Cerebellar nuclear complex (tissue), 1 donor: ENCODE measurements around the gene MIA2.
"Not testable (repeated sequence)": the region's sequence is repeated elsewhere in the genome, so short reads cannot be mapped to it uniquely, and the experiment has no call there.

Experiments used
- DNase-seq, 2 experiments: peaks; one replicate each; lab custom pipeline; 2025; lab: John Stamatoyannopoulos, UW

MIA2 gene

DNA sequence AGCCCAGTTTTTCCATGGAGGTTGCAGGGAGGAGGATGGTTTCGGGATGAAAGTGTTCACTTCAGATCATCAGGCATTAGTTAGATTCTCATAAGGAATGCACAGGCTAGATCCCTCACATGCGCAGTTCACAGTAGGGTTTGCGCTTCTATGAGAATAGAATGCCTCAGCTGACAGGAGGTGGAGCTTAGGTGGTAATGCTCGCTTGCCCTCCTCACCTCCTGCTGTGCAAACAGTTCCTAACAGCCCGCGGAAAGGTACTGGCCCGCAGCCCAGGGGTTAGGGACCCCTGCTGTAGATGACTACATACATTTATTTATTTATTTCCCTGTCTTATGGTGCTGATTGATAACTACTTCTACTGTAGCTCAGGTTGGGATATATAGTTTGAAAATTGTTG is 105.3 kb downstream of the MIA2 start:
- no peak for DNase-seq

DNA sequence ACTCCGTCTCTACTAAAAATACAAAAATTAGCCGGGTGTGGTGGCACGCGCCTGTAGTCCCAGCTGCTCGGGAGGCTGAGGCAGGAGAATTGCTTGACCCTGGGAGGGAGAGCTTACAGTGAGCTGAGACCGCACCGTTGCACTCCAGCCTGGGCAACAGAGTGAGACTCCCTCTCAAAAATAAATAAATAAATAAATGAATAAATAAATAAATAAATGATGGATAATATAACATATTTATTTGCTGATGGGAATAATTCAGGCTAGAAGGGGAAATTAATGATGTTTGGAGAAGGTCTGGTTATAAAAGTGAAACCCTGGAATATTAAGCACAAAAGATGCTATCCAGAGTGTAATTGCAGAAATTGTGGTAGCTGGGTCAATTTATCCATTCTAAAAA is 107.4 kb downstream of the MIA2 start:
- DNase-seq, result not testable (repeated sequence)

DNA sequence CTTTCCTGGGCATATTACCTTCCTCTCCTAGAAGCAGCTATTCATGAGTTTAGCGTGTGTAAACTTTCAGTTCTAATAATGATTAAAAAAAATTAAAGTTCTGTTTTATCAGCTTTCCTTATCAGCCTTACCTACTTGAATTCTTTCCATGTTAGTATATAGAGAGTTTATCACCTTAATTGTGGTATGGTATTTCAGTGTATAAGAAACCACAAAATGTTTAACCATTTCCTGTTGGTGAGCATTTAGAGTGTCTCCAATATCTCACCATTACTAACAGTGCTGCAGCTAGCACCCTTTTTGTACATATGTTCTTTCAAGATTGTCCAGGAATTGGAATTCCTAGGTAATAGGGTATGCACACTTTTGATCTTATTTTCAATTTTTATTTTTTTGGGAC is 109.1 kb downstream of the MIA2 start:
- no peak for DNase-seq

DNA sequence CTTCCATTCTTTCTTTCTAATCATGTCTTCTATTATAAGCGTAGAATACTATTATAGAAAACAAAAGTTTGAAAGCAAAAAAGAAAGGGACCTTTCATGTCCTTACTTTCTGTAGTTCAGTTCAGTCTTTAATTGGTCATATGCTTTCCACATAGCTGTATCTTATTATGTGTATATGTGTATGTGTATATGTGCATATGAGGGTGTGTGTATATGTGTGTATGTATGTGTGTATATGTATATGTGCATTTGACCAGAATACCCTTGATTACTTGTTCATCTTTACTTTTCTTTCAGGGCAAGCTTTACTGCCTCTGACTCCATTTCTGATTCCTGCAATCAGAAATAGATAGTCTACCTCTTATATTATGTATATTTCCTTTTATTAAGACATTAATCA is 109.9 kb downstream of the MIA2 start:
- no peak for DNase-seq

DNA sequence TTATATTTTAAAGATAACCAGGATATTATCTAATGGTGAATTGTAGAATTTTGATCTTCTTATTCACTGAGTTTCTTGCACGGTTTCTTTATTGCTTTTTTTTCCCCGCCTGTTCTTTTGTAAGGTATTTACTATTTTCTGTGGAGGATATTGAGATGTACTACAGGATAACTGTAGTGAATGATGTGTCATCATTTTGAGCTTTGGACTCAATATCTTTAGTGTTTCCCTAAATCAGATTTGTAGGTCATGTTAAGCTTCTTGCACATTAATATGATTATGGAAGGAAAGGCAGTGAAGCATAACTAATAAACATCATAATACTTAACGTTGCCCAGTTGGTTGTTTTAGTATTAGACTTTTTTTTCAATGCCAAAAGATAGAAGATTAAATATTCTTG is 117.2 kb downstream of the MIA2 start:
- no peak for DNase-seq

DNA sequence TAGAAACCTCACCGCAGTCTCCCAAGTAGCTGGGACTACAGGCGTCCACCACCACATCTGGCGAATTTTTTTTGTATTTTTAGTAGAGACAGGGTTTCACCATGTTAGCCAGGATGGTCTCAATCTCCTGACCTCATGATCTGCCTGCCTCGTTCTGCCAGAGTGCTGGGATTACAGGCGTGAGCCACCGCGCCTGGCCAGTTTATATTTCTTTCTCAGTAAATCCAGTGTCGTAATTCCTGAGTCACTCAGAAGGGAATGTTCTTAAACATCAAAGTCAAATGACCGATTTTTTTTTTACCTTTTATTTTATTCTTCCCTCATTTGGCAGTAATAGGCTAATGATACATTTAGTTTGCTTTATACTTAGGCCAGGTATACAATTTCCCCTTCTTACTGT is 118.0 kb downstream of the MIA2 start:
- no peak for DNase-seq

DNA sequence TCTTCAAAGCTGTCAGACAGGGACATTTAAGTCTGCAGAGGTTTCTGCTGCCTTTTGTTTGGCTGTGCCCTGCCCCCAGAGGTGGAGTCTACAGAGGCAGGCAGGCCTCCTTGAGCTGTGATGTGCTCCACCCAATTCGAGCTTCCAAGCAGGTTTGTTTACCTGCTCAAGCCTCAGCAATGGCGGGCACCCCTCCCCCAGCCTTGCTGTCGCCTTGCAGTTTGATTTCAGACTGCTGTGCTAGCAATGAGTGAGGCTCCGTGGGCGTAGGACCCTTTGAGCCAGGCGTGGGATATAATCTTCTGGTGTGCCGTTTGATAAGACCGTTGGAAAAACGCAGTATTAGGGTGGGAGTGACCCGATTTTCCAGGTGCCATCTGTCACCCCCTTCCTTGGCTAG is 125.4 kb downstream of the MIA2 start:
- not testable (repeated sequence) for DNase-seq

DNA sequence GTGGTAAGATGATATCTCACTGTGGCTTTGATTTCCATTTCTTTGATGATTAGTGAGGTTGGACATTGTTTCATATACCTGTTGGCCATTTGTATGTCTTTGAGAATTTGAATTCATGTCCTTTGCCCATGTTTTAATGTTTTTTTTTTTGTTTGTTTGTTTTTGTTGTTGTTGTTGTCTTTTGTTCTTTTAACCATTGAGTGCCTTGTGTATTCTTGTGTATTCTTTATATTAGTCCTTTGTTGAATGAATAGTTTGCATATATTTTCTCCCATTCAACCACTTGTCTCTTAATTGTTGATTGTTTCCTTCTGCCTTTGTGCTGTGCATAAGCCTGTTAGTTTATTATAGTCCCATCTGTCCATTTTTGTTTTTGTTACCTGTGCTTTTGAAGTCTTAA is 126.6 kb downstream of the MIA2 start:
- no peak for DNase-seq

DNA sequence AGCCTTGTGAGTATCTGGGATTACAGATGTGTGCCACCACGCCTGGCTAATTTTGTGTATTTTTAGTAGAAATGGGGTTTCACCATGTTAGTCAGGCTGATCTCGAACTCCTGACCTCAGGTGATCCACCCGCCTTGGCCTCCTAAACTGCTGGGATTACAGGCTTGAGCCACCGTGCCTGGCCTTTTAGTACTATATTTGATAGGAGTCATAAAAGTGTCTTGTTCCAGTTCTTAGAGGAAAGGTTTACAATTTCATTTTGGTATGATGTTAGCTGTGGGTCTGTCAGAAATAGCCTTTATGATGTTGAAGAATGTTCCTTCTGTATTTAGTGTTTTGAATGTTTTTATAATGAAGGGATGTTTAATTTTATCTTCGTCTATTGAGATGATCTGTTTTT is 127.8 kb downstream of the MIA2 start:
- DNase-seq, result not testable (repeated sequence)

DNA sequence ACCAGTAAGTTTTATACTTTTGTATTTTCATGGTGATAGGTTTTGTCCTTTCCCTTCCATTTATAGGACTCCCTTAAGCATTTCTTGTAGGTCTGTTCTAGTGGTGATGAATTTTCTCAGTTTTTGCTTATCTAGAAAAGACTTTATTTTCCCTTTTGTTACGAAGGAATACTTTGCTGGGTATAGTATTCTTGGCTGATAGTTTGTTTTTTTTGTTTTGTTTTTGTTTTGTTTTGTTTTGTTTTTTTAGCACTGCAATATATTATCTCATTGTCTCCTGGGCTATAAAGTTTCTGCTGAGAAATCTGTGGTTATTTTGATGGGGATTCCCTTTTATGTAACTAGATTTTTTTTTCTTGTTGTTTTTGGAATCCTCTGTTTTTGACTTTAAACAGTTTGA is 130.8 kb downstream of the MIA2 start:
- DNase-seq, result no peak

DNA sequence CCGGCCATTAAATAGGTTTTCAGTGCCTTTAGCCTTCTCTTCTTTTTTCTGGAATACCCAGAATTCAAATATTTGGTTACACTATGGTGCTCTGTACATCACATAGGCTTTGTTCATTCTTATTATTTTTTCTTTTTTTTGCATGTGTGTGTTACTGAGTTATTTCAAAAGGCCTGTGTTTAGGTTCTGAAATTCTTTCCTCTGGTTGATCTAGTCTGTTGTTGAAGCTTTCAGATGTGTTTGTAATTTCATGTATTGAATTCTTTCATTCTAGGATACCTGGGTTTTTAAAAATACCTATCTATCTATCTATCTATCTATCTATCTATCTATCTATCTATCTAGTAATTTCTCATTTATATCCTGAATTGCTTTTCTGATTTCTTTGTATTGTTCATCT is 131.6 kb downstream of the MIA2 start:
- DNase-seq, result no peak

DNA sequence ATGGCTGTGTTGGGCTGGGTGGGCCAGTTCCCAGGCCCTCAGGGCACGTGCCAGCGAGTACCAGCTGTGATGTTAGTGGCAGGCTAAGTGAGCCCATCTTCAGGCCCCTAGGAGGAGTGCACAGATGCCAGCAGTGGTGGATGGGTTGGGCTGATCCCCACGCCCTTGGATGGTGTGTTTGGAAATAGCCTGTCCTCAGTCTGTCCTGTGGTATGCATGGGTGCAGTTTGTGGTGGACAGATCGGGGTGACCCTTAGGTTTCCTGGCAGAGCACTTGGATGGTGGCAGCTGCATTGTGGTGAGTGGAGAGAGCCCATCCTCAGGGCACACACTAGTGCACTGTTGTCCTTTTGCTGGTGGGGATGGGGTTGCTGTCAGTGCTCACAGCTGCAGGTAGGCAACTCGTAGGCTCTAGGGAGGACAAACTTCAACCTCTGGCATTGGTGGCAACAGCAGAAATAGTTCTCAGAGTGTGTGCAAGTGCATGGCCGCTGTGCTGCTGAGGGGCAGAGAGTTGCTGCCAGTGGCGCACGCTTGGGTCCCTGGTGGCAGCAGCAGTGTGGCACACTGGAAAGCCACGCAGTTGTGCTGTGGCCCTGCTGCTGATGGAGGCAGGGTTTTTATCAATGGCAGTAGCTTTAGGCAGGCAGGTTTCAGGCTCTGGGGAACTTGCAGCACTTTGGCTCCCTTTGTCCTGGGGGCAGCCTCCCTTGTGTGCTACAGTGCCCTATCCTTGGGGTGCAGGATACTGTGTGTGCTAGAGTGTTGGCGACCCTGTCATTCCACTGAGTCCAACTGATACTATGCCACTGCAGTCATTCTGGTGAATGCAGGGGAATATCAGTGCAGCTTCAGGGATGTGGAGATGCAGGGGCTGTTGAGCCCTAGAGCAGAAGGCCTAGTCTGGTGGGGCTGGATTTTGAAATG is 133.0 kb downstream of the MIA2 start:
- DNase-seq, result no peak

DNA sequence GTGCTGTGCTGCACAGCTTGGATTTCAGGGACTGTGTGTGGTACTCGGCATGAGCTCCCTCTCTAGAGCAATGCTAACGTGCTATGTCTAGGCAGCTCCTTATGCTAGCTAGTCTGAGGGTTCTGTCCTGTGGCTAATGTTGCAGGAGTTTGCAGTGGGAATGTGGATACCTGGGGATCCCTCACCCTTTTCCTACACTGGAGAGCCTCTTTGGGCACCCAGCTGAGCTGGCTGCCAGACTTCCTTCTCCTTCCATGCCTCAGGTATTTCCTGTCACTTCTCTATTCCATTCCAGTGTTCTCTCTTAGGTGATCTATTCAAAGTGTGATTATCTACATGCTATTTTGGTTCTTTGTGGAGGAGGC is 133.7 kb downstream of the MIA2 start:
- no peak for DNase-seq

DNA sequence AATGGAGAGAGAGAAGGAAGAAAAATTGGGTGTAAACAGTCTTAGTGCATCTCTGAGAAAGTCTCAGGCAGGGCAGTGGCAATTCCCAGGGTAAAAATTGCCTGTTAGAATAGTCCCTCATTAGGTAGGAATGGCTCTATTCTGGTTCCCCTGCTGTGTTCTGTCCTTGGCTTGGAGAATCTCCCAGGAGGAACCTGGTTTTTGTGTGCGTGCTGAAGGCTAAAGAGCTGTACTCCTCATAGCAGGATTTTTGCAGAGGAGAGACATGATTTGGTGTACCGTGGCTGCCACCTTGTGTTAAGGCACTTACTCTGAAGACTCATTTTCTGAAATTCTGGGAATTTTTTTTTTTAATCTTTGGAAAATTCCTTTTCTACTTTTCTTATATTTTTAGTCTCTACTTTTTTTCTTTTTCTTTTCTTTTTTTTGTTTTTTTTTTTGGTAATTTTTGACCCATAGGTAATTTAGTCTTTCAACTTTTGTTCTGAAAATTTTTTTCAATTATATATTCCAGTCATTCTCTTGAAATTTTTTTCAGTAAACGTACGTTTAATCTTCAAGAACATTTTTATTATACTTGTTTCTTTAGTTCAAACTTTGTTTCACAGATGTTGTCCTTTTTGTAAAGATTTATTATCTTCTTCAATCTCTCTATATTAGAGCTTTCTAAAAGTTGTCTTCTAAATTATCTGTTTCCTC is 134.7 kb downstream of the MIA2 start:
- peak; percentile 3 to 34 for DNase-seq

DNA sequence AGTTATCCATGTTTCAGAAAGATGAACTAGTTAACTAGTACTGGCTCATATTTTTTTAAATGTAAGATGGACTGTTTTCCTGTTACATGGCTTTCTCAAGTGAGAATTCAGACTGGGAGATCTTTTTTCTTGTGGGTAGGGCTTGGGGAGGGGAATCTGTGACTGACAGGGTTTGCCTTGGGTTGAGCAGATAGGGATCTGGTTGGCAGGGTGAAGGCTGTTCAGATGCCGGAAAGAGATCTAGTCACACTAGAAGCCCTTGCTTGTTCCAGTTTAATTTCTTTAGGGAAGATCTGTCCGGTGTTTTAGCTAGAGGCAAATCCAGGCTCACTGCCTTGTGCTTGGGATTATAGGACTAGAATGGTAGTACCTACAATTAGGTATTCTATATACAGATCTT is 135.3 kb downstream of the MIA2 start:
- DNase-seq, result no peak

DNA sequence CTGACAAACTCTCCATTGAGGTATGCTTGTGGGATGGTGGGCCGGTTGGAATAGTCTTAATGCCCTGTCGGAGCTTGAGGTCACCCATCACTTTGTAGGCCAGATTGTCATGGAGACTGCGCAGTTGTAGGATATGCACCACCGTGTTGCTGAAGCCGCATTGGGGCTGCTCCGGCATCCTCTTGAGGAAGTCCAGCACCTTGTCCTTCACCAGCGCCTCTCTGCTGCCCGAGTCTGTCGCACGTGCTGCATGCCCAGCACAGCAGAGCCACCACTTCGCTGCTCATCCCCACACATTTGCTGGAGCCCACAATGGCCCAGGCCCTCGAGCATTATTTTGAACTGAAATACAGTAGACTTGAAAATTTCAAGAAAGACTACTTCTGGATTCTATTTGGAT is 136.7 kb downstream of the MIA2 start:
- DNase-seq, result no peak

DNA sequence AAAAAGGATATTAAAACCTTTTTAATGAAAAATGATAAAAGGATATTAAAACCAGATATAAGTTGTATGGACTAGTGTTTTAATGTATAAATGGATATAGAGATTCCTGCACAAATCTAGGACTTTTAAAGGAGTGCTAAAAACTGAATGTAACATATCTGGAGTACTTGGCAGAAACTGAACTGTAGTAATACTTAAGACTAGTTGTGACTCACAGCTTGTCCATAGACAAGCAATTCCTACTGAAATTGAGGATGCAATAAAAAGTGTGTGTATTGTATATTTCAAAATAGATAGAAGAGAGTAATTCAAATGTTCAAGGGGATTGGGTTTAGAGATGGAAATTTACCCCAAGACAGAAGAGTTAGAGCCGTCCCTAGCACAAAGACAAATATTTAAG is 138.9 kb downstream of the MIA2 start:
- DNase-seq, result no peak

DNA sequence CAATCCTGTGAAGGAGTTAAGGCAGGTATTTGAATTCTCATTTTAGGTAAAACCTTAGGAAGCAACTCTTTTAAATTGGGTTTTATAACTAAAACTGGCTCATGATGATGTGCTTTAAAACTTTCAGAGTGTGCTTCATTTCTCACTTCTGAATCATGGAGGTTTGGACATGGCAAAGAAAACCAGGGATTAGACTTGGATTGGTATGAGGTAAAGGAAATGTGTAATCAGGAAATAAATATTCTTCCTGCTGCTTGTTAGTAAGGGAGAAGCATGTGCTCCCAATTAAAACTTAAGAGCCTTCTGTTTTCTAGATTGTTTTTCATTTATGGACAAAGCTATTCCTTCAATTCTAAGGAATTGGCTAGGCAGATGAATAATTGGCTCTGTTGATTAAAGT is 141.1 kb downstream of the MIA2 start:
- DNase-seq, result no peak

DNA sequence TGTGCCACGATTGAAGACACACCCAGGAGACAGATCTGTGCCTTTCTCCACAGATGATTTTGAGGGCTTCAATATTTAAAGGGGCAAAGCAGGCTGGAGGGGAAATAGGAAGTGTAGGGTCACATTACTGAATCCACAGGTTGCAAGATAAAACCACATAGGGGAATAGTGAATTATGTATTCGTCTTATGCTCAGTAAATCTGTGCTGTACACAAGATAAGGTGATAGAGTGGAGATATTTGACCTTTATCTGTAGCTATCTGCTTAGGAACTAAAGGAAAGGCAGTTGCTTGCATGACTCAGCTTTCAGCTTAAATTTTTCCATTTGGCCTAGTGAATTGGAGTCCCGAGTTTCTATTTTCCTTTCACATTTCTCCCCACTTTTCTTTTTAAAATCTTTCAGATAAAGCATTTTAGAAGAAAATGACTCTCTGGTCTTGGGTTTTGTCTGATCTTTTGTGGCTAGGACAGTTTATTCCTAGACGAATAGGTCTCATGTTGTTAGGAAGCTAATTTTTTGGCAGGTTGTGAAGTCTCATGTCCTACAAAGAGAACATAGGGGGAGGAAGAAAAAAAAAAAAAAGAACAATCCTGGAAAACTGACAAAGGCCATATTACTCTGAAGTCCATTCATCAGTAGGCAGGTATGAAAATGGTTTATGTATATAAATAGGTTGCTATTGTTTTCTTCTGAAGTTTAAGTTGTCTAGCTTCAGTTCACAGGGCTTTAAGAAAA is 143.1 kb downstream of the MIA2 start:
- no peak for DNase-seq

DNA sequence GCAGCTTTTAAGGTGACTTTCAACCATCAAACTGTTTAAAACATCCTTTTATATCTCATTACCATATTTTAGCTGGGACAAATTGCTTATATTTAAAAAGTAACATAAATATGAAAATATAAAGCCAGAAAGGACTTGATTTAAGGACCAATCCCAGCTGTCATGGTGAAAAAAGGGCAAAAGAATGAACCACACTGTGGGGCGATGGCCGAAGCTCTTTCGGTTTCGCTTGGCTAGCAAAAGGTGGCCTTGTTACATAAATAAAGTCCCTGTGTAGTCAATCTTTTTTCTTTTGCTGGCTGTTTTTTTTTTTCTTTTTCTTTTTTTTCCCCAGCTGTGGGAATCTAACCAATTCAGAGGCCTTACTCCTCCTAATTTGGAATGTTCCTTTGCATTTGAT is 147.7 kb downstream of the MIA2 start:
- no peak for DNase-seq

DNA sequence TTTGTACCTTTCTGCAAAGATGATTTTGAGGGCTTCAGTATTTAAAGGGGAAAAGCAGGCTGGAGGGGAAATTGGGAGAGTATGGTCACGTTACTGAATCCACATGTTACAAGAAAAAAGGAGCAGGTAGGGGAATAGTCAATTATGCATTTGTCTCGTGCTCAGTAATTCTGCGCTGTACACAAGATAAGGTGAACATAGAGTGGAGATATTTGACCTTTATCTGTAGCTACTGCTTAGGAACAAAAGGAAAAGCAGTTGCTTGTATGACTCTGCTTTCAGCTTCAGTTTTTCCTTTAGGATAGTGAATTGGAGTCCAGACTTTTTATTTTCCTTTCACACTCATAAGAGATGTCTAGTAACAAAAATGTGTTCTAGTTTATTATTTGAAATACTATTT is 148.7 kb downstream of the MIA2 start:
- no peak for DNase-seq

DNA sequence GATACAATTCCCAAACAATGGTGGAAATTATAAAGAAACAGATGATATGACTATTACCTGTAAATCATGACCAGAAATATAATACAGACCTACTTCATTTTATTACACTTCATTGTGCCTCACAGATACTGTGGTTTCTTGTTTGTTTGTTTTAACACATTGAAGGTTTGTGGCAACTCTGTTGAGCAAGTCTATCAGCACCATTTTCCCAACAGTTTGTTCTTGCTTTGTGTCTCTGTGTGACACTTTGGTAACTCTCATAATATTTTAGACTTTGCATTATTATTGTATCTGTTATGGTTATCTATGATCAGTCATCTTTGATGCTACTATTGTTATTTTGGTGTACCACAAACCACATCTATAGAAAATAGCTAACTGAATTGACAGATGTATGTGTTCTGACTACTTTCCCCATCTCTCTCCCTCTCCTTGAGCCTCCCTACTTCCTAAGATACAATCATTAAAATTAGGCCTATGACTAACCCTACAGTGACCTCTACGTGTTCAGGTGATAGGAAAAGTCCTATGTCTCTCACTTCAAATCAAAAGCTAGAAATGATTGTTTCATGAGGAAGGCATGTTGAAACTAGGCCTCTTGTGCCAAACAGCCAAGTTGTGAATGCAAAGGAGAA is 149.4 kb downstream of the MIA2 start:
- DNase-seq, result no peak
